DND-41 (cell line): Measurements from ENCODE around the gene OVCH1.

Experiments used
- CTCF ChIP-seq: IDR thresholded peaks from 2 replicates; pipeline ENCODE4 v1.5.1; 2012; ENCODE audit warnings: borderline replicate concordance, low read length, moderate library complexity, mild to moderate bottlenecking; ENCODE audit not compliant: poor library complexity, severe bottlenecking; ENCODE audit errors: extremely low read depth
- EZH2 ChIP-seq: IDR thresholded peaks from 3 replicates; pipeline ENCODE4 v1.6.1; 2012; ENCODE audit warnings: borderline replicate concordance, low read depth, mild to moderate bottlenecking, moderate library complexity, low read length, inconsistent platforms; ENCODE audit not compliant: severe bottlenecking

- TF ChIP-seq CTCF (no peak), EZH2 (no peak)
Observed at GRCh38 chr12:29499235-29499634, 1.7 kb upstream of the OVCH1 start.
